SKM-1 (cell line): ENCODE measurements around the gene SYPL1.
A peak's percentile ranks its signal among the peaks of the same experiment; 100 is the strongest.

Source experiments
- DNase-seq: peaks from one replicate; lab custom pipeline; 2025; ENCODE audit not compliant: unreplicated experiment; lab: John Stamatoyannopoulos, UW

Gene SYPL1

DNA sequence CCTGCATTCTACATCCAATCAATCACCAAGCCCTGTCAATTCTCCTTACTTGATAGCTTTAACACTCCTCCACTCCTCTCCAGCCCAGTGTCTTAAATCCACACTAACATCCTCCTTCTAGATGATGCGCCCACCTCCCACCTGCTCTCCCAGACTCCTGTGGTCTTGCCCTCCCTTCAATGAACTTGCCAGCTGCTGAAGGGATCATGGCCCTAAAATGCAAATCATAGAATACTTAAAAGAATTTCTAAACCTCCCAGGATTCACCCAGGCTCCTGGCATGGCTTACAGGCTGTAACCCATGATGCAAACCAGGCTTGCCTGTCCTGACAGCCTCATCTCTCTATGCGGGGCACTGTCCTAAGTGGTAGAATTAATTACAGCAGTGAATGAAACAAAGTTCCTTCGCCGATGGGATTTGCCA lies 43.6 kb downstream of the SYPL1 start:
- no peak for DNase-seq

DNA sequence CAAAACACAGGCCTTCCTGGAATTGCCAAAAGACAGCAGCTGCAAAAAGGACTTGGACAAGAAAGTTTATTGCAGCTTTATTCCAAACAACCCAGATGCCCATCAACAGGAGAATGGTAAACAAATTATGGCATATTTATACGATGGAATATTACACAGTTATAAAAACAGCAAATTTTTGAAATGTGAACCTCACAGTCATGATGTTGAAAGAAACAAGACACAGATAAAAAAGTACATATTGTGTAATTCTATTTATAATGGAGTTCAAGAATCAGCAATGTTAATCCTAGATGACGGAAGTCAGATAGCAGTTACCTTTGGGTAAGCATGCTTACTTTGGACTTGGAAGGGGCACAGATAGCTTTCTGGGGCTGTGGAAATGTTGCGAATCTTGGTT lies 44.4 kb downstream of the SYPL1 start:
- DNase-seq: no peak

DNA sequence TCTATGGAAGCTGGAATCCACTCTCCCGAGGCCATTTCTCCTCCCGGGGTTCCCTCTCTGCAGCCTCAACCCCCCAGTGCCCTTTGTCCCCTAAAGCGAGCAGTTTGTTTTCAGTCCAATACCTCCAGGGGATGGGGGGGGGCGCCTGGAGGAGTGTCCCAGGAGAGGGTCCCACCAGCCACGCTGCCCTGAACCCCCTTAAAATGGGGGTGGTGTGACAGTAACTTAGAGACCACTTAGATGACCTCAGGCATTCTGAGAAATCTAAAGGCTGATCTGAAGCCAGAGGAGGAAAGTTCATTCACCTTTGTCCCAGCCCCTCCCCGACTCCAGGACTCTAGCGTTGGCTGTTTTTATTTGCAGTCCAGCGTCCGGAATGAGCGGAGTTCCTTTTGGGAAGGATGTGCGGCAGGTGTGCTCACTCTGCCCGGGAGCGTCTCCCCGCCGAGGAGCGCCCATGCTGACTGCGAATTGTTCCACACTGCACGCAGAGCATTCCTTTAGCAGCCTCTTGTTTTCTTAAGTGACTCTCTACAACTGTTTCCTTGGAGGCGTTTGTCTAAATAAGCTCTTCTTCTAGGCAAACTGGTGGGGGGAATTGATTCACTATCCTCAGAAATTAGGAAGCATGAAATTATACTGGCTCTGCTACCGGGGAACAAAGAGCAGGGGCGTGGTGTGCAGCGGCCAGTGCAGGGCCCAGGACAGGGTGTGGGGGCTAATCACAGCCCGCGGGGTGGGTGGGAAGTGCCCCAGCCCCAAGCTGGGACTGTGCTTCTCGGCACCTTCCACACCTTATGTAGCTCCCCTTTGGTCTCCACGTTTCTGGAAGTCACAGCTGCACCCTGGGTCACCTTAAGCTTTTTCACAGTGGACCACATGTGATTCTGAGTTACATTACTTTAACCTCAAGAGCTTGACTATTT lies 46.3 kb downstream of the SYPL1 start:
- no peak for DNase-seq

DNA sequence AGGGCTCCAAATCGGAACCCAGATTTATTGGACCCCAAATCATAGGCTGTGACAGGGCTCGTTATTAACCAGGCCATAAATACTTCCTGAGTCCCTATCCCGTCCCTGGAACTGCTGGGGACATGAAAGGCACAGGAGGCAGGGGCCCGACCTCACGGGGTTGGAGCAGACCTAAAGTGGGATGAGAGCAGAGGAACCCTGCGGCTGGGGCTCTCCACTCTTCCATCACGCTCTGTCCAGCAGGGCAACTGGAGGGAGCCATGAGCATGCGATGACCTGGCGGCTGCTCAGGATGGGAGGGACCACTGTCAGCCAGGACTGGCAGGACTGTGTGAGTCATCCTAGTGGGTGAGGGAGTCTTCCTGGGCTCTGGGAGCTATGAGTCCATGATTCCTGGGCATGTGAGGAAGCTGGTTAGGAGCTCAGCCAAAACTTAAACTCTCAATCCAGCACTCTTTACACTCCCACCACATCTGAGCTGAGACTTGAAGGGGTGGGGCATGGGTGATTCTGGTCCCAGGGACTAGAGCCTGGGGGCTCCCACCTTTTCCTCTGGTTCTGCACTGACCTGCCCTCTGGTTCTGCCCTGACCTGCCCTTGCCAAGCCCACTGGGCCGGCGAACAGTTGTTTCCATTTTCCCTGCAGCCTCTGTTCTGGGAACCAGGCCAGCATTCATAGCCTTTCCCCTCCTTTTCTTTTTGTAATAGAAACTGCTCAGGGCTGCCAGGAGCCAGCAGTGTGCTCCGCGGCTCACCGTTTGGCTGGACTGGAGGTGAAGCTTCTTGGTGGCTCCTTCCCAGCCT lies 47.1 kb downstream of the SYPL1 start:
- no peak for DNase-seq

DNA sequence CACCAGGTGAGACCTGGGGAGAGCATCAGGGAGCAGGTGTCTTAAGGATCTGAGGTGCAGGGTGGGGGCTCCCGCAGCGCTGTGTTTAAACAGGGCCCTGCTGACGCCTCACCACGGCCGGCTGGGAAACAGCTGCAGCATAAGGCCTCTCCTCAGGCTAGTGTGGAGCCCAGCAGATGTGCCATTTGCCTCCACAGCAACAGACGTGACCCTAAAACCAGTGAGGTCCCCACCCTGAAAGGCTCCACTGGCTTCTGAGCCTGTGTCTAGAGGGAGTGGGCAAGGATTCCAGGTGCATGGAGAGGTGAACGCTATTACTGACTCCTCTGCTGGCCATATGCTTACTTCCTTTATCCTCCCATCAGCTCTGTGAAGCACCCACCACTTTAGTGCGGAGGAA lies 47.8 kb downstream of the SYPL1 start:
- DNase-seq: no peak

DNA sequence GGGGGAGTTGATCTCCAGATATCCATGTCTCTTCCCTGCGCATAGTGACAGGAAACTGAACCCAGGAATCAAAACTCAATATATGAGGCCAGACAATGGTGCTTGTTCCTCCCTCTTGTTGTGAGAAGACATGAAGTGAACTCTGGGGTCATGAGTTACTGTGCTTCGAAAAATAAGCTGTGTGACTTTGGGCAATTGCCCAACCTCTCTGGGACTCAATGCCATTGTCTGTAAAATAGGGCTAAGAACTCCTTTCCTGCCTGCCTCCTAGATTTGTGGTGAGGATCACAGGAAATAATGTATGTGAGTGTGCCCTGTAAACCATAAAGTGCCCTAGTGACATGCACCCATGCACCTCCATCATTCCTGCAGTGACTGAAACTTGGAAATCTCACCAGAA lies 48.4 kb downstream of the SYPL1 start:
- no peak for DNase-seq

DNA sequence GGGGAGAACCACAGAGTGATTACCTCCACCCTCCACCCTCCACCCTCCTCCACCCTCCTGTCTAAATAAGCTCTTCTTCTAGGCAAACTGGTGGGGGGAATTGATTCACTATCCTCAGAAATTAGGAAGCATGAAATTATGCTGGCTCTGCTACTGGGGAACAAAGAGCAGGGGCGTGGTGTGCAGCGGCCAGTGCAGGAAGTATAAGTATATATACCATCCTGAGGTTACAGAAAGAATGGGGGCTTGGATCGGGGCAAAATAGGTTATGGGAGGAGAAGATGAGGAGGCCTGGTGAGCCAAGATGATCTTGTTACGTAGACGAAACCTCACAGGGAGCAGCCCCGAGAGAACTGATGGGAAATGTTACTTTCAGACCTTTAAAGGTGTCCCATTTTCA lies 49.1 kb downstream of the SYPL1 start:
- no peak for DNase-seq

DNA sequence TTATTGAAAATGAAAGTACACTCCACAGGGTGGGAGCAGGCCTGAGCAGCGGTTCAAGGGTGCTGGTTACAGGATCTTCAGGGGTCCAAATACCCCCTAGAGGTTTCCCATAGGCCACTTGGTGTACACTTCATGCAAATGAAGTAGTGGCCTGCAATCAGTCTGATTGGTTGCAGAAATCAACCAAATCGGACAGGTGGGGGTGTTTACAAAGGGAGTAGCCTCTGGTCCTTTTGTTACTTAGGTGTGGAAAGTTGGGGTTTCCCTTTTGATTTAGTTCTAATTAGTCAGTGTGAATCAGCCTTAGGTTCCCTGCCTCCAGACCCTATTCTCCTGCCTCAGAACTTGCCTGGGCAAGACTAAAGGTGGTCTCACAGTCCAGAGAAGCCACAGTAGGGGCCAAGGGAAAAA lies 49.6 kb downstream of the SYPL1 start:
- no peak for DNase-seq

DNA sequence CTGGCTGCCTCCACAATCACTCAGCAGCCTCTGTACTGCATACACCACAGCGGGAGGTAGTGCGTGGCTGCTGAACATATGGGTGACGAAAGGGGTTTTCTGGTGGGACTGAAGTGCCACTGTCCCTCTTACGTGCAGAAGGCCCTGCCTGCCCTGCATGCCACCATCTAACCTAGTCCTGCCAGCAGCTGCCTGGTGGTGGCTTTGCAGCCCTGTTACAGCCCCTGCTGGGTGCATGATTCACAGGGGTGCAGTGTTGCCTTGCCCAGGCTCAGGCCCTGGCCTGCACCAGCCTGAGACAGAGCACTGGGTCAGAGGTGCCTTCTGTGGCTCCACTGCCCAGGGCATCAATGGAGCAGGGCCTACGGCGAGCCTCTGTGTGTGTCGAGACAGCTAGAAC lies 50.1 kb downstream of the SYPL1 start:
- DNase-seq: no peak

DNA sequence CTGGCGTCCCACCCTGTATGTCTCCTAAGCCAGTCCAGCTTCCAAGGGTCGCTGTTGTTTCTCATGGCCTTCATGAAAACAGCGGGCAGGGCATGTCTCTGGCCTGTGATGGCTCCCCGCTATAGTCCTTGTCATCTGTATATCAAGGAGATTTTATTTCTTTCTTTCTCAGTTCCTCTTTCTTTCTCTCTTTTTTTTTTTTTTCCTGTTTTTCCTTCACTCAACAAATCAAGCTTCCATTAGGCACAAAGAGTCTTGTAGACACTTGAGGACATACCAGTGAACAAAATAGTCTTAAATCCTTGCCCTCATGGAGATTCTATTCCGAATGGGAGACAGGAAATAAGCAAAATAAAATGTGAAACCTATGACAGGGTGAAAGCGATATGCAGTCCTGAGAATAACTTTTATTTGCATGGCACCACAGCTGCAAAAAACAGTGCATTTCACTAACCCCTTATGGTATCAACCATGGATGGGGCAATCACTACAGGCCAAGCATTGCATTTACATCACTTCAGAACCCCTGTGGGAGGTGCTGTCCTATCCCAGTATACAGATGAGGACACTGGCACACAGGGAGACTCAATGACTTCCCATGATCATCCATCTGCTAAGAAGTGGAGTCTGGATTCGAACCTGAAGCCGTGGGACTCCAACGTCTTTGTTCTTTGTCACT lies 50.7 kb downstream of the SYPL1 start:
- DNase-seq: no peak

DNA sequence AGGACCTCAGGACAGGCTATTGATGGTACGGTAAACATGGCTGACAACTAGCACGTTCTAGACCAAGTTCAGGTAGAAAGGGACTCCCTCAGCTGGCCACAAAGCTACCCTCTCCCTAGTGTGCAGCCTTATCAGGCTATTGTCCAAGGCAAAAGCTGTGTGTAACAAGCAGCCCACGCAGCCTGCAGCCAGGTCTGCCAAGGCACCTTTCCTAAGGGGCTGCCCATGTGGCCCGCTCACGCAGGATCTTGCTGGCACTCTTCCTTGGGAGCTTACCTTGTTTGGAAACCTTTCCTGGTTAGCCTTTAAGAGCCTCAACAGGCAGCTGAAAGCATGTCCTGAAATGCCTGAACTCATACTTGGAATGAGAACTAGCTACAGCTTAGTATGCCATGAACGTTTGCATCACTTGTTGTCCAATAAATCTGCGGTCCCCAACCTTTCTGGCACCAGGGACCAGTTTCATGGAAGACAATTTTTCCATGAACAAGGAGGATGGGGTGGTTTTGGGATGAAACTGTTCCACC lies 51.7 kb downstream of the SYPL1 start:
- DNase-seq: no peak

DNA sequence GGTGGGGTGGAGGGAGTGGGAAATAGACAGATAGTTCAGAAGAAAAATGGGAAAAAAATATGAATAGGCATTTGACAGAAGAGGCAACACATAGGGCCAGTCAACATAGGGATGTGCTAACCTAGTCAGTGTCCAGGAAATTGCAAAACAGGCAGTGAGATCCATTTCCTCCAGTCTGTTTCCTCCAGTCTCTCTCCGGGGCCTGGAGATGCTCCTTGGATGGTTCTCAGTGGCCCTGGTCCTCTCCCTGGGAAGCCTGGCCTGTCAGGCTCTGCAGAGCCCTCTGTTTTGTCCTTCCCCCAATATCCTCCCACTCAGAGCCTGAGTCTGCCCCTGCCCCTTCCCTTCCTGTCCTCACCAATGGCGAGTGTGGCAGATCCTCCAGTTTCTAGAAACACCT lies 52.6 kb downstream of the SYPL1 start:
- DNase-seq: peak; percentile 40

DNA sequence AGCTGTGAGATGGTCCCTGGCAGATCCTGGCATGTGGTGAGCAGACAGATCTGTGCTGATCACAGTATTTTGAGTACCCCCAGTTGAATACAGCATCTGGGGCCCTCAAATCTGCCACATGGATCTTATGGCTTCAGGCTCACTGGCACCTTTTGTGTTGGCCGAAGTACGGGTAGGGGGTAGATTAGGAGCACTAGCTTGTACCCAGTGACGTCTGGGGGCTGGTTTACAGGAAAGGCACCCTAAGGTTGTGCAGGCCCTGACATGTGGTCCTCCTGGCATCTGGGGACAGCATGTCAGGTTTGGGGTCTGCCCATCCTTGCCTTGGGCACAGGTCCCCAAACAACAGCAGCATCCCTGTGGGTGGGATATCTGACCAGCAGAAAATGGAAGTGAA lies 53.2 kb downstream of the SYPL1 start:
- DNase-seq: no peak

DNA sequence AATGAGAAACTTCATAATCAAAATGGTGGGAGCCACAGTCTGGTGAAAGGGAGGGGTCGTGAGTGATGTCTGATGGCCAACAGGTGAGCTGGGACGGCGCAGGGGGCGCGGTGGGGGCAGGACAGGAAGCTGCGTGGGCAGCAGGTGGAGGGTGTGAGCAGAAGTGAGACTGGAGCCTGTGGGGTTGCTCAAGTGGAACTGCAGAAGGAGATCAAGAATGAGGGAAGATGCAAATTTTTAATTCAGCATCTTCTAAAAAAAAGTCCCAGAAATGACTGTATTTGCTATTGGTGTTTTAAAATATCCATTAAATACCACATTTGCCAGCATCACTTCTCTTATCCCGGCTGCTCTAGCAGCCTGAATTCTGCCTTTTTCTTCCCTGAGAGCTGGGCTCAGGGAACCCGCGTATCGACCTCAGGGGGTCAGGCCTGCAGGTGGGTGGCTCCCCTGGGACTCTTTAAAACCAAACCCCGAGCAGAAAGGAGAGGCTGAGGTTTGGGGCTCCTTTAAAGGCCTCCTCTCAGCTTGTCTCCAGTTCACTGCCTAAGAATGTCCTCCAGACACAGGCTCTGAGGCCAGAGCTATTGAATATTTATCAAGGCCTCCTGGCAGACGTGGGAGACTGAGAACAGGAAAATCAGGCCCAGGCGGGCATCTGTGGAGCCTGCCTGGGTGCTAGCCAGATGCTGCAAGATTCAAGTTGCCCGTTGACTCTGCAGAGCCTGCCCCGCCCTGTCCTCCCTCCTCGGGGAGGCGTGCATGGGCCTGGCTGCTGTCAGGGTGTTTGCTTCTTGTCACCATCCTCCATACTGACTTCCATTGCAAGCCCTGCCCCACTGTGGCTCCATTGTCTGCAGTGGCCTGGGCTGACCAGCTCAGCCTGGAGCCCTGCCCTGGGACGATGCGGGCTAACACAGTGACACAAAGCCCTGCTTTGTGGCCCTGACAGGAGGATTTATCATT lies 53.9 kb downstream of the SYPL1 start:
- no peak for DNase-seq

DNA sequence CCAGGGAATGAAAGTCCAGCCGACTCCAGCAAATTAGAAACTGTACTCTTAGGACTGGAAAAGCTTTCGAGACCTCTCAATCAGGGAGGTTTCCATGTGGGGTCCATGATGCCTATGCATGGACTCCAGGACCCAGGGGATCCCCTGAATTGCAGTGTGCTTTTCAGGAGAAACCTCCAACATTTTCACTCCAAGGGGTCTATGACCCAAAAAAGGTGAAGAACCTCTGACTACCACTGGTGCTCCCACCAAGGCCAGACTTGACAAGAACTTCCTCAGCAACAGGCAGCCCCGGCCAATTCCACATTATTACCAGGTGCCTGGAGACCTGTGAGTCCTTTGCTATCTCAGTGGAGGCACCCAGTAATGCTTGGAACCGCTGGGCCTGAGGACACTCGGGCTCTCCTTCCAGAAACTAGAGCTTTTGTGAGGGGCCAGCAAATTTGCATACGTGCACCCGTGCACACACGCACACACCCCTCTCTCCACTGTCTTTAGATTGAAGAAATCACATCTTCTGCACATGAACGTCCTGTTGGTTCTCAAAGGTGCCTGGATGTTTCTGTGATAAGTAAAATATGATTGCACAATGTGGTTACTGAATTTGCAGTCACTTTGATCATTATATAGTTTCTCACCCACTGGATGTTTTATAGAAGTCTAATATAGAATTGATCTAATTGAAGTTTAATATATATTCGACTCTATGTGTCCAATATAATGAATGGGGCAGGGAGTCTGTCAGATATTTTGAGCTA lies 54.7 kb downstream of the SYPL1 start:
- DNase-seq: no peak

DNA sequence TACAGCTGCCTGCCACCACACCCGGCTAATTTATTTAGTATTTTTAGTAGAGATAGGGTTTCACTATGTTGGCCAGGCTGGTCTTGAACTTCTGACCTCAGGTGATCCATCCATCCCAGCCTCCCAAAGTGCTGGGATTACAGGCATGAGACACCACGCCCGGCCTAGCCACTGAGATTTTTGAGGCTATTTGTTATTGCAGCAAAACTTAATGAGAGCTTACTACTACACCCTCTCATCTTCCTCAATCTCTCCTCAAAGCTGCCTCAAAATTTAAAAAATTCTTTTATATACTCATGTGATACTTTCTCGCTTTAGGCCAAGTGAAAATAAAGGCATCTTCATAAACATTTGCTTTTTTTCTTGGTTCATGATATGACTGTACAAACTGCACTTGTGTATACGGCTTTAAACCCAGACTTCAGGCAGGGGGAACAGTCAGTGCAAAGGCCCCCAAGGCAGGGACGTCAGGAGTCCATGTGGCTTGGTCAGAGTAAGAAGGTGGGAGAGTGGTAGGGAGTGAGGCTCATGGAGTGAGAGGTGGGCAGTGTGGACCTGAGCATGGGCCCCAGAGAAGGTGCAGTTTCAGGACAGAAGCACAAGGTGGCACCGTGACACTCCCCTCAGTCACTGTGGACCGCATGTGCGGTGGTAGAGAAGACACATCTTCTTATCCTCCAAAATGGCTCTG lies 55.5 kb downstream of the SYPL1 start:
- peak; percentile 53 for DNase-seq

DNA sequence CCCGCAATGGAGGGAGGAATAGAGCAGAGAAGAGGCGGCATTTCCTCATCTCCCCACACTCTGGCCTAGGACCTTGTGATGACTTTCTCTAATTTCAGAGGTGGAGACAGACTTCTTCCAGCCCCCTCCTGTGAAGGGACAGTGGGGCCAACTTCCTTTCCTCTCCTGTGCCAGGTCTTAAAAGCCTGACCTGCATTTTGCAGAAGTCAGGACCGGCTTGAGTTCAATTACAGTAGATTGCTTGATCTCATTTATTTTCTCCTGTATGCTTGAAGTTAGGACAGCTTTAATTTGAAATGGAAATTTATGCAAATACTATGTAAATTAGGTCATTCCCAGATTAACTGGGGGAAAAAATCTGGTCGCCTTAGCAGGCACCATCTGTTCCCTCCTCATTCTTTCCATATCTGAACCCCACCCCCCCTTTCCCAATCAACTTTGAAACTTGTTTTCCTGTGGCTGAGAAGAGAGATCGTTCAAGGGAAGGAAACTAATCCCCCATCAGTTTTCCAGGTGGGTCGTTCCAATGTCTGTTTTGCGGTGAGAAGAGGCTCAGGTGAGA lies 57.1 kb downstream of the SYPL1 start:
- no peak for DNase-seq

DNA sequence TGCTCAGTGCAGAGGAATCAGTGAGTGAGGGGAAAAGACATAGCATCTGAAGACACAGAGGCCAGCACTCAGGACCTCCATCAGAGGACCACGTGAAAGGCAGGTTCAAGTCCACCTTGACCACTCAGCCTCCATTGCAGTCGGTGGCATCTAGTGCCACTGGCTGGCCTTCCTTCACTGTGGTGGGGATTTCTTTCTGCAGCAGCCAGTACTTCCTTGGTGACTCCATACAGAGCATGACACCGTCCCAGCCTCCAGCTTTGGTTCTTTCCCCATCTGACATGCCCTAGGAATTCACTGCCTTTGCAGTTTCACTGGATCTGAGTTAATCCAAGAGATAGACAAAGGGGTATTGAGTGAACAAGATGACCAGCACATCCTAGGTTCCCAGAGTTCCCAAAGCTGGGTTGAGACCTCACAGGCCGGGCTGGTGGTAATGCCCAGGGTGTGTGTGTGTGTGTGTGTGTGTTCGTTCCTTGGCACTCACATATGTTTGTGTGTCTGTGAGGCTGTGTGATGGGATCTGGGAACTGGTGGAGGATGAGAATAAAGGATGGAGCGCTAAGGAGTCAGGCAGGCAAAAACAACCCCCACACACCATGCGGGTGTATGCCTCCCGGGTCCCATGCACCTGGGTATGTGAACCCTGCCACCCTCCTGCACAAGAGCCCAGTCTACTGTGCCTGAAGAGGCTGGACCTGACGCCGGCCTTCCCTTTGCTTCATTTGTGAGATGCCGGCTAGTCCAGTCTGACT lies 57.8 kb downstream of the SYPL1 start:
- no peak for DNase-seq
